ENCODE results near the gene FHIT.
"Not testable (repeated sequence)": the region's sequence is repeated elsewhere in the genome, so short reads cannot be mapped to it uniquely, and the experiment has no call there.

The FHIT gene

DNA sequence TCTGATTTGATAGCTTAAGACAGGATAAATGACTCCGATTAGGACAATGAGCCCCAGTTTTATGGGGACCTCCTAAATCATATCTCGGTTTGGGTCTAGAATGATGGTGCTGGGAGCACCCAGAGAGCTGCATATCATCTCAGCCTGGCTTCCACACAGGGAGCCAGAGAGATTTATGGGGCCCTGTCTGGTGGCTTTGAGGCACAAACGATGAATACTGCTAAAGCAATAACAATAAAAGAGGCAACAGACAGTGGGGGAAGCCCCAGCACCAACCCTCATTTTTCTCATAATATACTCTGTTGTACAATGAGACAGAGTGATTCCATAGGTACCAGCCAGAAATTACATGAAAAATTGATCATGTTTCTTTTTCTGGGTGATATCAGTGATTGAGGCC lies 1312.4 kb downstream of the FHIT start:
- no peaks in the 10 kb centered on the region for H3K4me1 Mint-ChIP-seq
- H3K36me3 Mint-ChIP-seq (ENCODE audit: low read depth): no peaks in the 10 kb centered on the region
- peaks cover 4% of the 10 kb centered on the region for H3K27me3 Mint-ChIP-seq (ENCODE audit: low read depth)
- H3K27ac Mint-ChIP-seq: no peak overlapping the region
- TF ChIP-seq, protein P1, sequence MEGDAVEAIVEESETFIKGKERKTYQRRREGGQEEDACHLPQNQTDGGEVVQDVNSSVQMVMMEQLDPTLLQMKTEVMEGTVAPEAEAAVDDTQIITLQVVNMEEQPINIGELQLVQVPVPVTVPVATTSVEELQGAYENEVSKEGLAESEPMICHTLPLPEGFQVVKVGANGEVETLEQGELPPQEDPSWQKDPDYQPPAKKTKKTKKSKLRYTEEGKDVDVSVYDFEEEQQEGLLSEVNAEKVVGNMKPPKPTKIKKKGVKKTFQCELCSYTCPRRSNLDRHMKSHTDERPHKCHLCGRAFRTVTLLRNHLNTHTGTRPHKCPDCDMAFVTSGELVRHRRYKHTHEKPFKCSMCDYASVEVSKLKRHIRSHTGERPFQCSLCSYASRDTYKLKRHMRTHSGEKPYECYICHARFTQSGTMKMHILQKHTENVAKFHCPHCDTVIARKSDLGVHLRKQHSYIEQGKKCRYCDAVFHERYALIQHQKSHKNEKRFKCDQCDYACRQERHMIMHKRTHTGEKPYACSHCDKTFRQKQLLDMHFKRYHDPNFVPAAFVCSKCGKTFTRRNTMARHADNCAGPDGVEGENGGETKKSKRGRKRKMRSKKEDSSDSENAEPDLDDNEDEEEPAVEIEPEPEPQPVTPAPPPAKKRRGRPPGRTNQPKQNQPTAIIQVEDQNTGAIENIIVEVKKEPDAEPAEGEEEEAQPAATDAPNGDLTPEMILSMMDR (IDR thresholded peaks at IDR 0.05; ENCODE audit: unreplicated experiment in 3 of 3): no peak
- no peaks in the 10 kb centered on the region for H3K9me3 Mint-ChIP-seq
- H3K4me3 Mint-ChIP-seq: no peak overlapping the region

DNA sequence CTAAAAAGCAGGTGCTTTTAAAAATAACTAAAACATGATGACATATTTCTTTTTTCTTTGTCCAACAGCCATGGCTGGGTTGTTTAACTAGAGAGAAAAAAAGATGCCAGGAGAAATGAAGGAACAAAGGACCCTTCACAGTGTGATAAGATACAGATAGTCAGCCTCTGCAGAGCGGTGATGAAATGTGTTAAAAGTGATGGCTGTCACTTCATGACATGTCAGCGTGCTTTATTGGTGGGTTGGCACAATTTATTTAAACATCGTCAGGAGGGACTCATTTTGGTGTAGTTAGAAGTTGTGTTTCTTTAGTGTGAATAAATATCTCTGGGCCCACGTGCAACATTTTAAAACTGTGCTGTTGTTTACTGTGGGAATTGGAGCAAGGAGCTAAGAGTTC lies 1314.1 kb downstream of the FHIT start:
- Mint-ChIP-seq H3K27me3 (ENCODE audit: low read depth) (peaks cover 8% of the 10 kb centered on the region), H3K27ac (no peak overlapping the region), H3K4me3 (no peak overlapping the region), H3K4me1 (no peaks in the 10 kb centered on the region), H3K9me3 (no peaks in the 10 kb centered on the region), H3K36me3 (ENCODE audit: low read depth) (no peaks in the 10 kb centered on the region)
- TF ChIP-seq, protein P1 (IDR thresholded peaks at IDR 0.05; ENCODE audit: unreplicated experiment in 3 of 3): no peak

DNA sequence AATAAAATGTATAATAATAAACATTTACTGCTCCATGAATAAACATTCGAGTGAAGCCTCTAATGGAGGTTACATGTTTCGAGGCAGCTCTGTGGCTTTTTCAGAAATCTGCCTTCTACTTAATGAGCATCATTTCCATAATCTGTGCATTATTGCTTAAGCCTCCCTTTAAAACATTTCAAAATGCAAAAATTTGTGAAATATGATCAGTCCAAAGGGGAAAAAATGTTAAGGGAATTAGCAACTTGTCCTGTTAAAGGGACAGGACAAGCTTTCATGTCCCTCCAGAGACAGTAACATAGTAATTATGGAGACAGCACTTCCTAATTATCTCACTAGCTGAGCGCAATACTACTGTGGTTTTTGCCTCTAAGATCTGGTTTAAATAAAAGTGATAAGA lies 1314.8 kb downstream of the FHIT start:
- Mint-ChIP-seq H3K27me3 (ENCODE audit: low read depth) (peaks cover 8% of the 10 kb centered on the region), H3K4me3 (no peak overlapping the region), H3K36me3 (ENCODE audit: low read depth) (no peaks in the 10 kb centered on the region), H3K4me1 (no peaks in the 10 kb centered on the region), H3K9me3 (no peaks in the 10 kb centered on the region), H3K27ac (no peak overlapping the region)
- TF ChIP-seq, protein P1 (IDR thresholded peaks at IDR 0.05; ENCODE audit: unreplicated experiment in 3 of 3): no peak

DNA sequence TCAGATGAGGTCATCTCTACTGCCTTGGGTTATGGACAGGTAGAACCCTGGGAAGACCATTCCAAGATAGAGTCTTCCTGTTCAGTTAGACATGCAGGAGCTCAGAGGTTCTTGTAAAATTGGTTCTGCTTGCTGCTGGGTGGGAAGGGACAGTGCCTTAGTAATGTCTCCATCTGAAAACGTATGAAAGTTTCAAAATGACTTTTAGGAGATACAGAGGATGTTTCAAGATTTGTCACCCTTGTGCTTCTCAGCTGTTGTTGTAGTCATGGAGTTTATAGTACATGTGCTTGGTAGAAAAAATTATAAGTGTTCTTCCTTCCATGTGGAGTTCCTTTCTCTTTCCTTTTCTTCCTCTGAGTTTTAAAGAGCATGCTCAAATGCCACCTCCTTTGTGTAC lies 1316.2 kb downstream of the FHIT start:
- H3K27ac Mint-ChIP-seq: no peak overlapping the region
- no peak overlapping the region for H3K4me3 Mint-ChIP-seq
- TF ChIP-seq, protein P1 (IDR thresholded peaks at IDR 0.05; ENCODE audit: unreplicated experiment in 3 of 3): no peak
- H3K9me3 Mint-ChIP-seq: no peaks in the 10 kb centered on the region
- no peaks in the 10 kb centered on the region for H3K4me1 Mint-ChIP-seq
- H3K27me3 Mint-ChIP-seq (ENCODE audit: low read depth): peaks cover 8% of the 10 kb centered on the region
- H3K36me3 Mint-ChIP-seq (ENCODE audit: low read depth): no peaks in the 10 kb centered on the region

DNA sequence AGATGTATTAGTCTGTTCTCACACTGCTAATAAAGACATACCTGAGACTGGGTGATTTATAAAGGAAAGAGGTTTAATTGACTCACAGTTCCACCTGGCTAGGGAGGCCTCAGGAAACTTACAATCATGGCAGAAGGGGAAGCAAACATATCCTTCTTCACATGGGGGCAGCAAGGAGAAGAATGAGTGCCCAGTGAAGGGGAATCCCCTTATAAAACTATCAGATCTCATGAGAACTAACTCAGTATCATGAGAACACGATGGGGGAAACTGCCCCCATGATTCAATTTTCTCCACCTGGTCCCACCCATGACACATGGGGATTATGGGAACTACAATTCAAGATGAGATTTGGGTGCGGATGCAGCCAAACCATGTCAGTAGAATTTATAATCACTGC lies 1316.7 kb downstream of the FHIT start:
- not testable (repeated sequence) for H3K36me3 Mint-ChIP-seq (ENCODE audit: low read depth); H3K4me3 Mint-ChIP-seq

DNA sequence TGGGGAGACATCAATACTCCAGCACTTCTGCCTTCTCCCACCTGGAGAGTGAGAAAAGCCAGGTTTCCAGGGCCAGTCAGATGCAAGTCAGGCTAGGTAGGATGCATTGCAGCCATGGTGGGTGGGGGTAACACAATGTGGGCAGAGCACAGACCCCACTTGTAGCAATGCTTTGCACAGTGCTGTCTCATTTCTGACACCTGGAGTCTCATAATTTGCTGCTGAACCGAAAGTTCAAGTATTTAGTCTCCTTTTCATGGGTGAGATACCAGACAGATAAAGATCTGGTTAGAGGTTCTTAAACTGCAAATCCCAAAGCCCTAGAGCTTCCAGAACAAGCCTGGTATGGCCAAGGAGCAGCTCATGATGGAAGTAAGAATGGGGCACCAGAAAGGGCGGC lies 1321.1 kb downstream of the FHIT start:
- H3K4me3 Mint-ChIP-seq: no peak overlapping the region
- peaks cover 4% of the 10 kb centered on the region for H3K27me3 Mint-ChIP-seq (ENCODE audit: low read depth)
- no peak overlapping the region for H3K27ac Mint-ChIP-seq
- H3K4me1 Mint-ChIP-seq: no peaks in the 10 kb centered on the region
- H3K36me3 Mint-ChIP-seq (ENCODE audit: low read depth): no peaks in the 10 kb centered on the region
- no peaks in the 10 kb centered on the region for H3K9me3 Mint-ChIP-seq
- TF ChIP-seq, protein P1 (IDR thresholded peaks at IDR 0.05; ENCODE audit: unreplicated experiment in 3 of 3): no peak

More for the DNA sequence above, 1316.7 kb downstream of the FHIT start:
- not testable (repeated sequence) for H3K9me3 Mint-ChIP-seq; H3K27me3 Mint-ChIP-seq (ENCODE audit: low read depth); H3K27ac Mint-ChIP-seq; H3K4me1 Mint-ChIP-seq

All from nephron (organoid).